Liver (tissue), 3 donors: ENCODE results near the gene LMOD2.

ENCODE experiments used
- EGR1 ChIP-seq, 2 donors: IDR thresholded peaks; 2 replicates each; pipeline ENCODE4 v1.6.1; 2016 to 2018; ENCODE audit warnings: antibody characterized with exemption in 2 of 2, low read depth in 2 of 2
- FOXA1 ChIP-seq: IDR thresholded peaks from 2 replicates; pipeline ENCODE4 v1.6.1; 2016; ENCODE audit warnings: antibody characterized with exemption
- FOXA2 ChIP-seq: IDR thresholded peaks from 2 replicates; pipeline ENCODE4 v1.6.1; 2016; ENCODE audit warnings: antibody characterized with exemption
- GABPA ChIP-seq, 2 donors: IDR thresholded peaks in 1 of 2; conservative IDR thresholded peaks in 1 of 2; 2 replicates each; pipeline ENCODE4 v1.6.1; 2016; ENCODE audit warnings: antibody characterized with exemption in 2 of 2, mild to moderate bottlenecking in 1 of 2, moderate library complexity in 1 of 2
- JUND ChIP-seq, 2 donors: IDR thresholded peaks; 2 replicates each; pipeline ENCODE4 v1.6.1; 2016; ENCODE audit warnings: antibody characterized with exemption in 2 of 2
- RAD21 ChIP-seq, 2 donors: IDR thresholded peaks; 2 replicates each; pipeline ENCODE4 v1.6.1; 2016; ENCODE audit warnings: antibody characterized with exemption in 2 of 2, mild to moderate bottlenecking in 2 of 2
- SP1 ChIP-seq: IDR thresholded peaks from 2 replicates; pipeline ENCODE4 v1.6.1; 2018; ENCODE audit warnings: antibody characterized with exemption, mild to moderate bottlenecking
- TAF1 ChIP-seq: conservative IDR thresholded peaks from 2 replicates; pipeline ENCODE4 v1.6.1; 2016; ENCODE audit warnings: antibody characterized with exemption, mild to moderate bottlenecking
- YY1 ChIP-seq: IDR thresholded peaks from 2 replicates; pipeline ENCODE4 v1.6.1; 2016; ENCODE audit warnings: antibody characterized with exemption, mild to moderate bottlenecking
- TF ChIP-seq, protein P1 (sequence below): fragments of 150-350 bp; IDR thresholded peaks from 2 replicates; pipeline ENCODE4 v1.5.1; 2017; ENCODE audit warnings: improper control_type of control experiment, low read depth, low read length; ENCODE audit not compliant: missing input control
- TF ChIP-seq, protein P2 (sequence below): IDR thresholded peaks from 2 replicates; pipeline ENCODE4 v1.6.1; 2016; ENCODE audit warnings: antibody characterized with exemption
- TF ChIP-seq, protein P3 (sequence below): IDR thresholded peaks from 2 replicates; pipeline ENCODE4 v1.6.1; 2016; ENCODE audit warnings: antibody characterized with exemption, mild to moderate bottlenecking
- donor health status: healthy.
- donor health status: healthy.

DNA sequence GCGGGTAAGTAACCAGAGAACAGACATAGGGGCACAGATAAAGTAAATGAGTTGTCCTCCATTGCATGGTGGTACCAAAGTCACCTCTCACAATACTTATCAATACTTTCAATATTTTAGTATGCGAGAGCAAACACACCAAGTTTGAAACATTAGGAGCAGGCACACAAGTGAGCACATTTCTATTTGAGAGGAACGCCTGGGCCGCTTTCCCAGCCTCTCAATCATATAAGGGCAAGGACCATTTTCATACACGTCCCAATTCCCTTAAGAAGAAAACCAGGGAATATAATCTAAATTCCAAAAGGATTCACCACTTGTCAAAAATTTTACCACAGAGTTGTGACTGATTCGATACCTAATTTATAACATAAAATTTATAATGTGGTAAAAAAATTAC, 7.5 kb downstream of the LMOD2 start:
- TF ChIP-seq GABPA (IDR thresholded peaks at IDR 0.05 in 1 of 2, conservative IDR thresholded peaks at IDR 0.05 in 1 of 2): no peak
- TF ChIP-seq, protein P1, sequence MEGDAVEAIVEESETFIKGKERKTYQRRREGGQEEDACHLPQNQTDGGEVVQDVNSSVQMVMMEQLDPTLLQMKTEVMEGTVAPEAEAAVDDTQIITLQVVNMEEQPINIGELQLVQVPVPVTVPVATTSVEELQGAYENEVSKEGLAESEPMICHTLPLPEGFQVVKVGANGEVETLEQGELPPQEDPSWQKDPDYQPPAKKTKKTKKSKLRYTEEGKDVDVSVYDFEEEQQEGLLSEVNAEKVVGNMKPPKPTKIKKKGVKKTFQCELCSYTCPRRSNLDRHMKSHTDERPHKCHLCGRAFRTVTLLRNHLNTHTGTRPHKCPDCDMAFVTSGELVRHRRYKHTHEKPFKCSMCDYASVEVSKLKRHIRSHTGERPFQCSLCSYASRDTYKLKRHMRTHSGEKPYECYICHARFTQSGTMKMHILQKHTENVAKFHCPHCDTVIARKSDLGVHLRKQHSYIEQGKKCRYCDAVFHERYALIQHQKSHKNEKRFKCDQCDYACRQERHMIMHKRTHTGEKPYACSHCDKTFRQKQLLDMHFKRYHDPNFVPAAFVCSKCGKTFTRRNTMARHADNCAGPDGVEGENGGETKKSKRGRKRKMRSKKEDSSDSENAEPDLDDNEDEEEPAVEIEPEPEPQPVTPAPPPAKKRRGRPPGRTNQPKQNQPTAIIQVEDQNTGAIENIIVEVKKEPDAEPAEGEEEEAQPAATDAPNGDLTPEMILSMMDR: no peak
- no peak for TF ChIP-seq TAF1
- no peak for TF ChIP-seq RAD21 (IDR thresholded peaks at IDR 0.05)
- TF ChIP-seq EGR1 (IDR thresholded peaks at IDR 0.05; ENCODE audit: low read depth in 2 of 2): no peak
- no peak for TF ChIP-seq YY1
- no peak for TF ChIP-seq SP1
- TF ChIP-seq, protein P2, sequence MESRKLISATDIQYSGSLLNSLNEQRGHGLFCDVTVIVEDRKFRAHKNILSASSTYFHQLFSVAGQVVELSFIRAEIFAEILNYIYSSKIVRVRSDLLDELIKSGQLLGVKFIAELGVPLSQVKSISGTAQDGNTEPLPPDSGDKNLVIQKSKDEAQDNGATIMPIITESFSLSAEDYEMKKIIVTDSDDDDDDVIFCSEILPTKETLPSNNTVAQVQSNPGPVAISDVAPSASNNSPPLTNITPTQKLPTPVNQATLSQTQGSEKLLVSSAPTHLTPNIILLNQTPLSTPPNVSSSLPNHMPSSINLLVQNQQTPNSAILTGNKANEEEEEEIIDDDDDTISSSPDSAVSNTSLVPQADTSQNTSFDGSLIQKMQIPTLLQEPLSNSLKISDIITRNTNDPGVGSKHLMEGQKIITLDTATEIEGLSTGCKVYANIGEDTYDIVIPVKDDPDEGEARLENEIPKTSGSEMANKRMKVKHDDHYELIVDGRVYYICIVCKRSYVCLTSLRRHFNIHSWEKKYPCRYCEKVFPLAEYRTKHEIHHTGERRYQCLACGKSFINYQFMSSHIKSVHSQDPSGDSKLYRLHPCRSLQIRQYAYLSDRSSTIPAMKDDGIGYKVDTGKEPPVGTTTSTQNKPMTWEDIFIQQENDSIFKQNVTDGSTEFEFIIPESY: no peak
- TF ChIP-seq, protein P3, sequence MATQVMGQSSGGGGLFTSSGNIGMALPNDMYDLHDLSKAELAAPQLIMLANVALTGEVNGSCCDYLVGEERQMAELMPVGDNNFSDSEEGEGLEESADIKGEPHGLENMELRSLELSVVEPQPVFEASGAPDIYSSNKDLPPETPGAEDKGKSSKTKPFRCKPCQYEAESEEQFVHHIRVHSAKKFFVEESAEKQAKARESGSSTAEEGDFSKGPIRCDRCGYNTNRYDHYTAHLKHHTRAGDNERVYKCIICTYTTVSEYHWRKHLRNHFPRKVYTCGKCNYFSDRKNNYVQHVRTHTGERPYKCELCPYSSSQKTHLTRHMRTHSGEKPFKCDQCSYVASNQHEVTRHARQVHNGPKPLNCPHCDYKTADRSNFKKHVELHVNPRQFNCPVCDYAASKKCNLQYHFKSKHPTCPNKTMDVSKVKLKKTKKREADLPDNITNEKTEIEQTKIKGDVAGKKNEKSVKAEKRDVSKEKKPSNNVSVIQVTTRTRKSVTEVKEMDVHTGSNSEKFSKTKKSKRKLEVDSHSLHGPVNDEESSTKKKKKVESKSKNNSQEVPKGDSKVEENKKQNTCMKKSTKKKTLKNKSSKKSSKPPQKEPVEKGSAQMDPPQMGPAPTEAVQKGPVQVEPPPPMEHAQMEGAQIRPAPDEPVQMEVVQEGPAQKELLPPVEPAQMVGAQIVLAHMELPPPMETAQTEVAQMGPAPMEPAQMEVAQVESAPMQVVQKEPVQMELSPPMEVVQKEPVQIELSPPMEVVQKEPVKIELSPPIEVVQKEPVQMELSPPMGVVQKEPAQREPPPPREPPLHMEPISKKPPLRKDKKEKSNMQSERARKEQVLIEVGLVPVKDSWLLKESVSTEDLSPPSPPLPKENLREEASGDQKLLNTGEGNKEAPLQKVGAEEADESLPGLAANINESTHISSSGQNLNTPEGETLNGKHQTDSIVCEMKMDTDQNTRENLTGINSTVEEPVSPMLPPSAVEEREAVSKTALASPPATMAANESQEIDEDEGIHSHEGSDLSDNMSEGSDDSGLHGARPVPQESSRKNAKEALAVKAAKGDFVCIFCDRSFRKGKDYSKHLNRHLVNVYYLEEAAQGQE: no peak
- TF ChIP-seq JUND (IDR thresholded peaks at IDR 0.05): no peak
- TF ChIP-seq FOXA1: no peak
- no peak for TF ChIP-seq FOXA2
